K562 (cell line): ENCODE measurements around the gene IGF1R. TPM values are rescaled to one million over a fixed set of nuclear protein-coding genes. Genes with fewer than 3 reads are reported as not detected.

Experiments
- ATAC-seq: fragments of 200-7000 bp; cut with Tn5 transposase; 3 replicates; pipeline ENCODE4 v1.9.1; 2020; ENCODE audit warnings: moderate library complexity
- BruUV-seq: library from RNA; stranded (reverse); fragments of 400-500 nt; replicated peaks from 2 replicates; lab custom pipeline; 2021; lab: Mats Ljungman, UMichigan
- CTCF ChIA-PET: fragments of 300-600 bp; formaldehyde crosslinking; extraction: SDS; loops from one replicate; lab custom pipeline; 2021; ENCODE audit warnings: low intra/inter-chr PET ratio; lab: Yijun Ruan, JAX
- POLR2A ChIA-PET: fragments of 300-600, 350-650 bp; sonication (Branson Sonifier 250); formaldehyde crosslinking; extraction: SDS; loops from one replicate; lab custom pipeline; 2021; ENCODE audit warnings: antibody characterized with exemption, inconsistent platforms; lab: Yijun Ruan, JAX
- DNase-seq, 4 experiments: peaks; one replicate each; pipeline versions ENCODE4 v3.0.0 to v3.0.0-alpha.2; 2011 to 2018; ENCODE audit warnings: low spot score in 3 of 4, mixed read lengths in 3 of 4; ENCODE audit errors: extremely low read depth in 1 of 4
- FAIRE-seq: peaks from 2 replicates; lab custom pipeline; 2011; peaks lifted over from hg19 to GRCh38; lab: Jason Lieb, UNC
- H2AFZ ChIP-seq: 2 replicates; pipeline ENCODE4 v1.6.0; 2011; ENCODE audit warnings: low read depth, low read length, control low read depth, inconsistent platforms
- H3K27ac ChIP-seq: fragments of 200-600 bp; 3 replicates; pipeline ENCODE4 v1.8.0; 2011; ENCODE audit warnings: low read depth, mild to moderate bottlenecking, control low read depth, inconsistent platforms, low read length, moderate library complexity, mixed read lengths; ENCODE audit errors: extremely low read depth
- H3K27me3 ChIP-seq, 2 experiments: fragments of 300-600 bp in 1 of 2; 2 replicates in 1 of 2; 3 replicates in 1 of 2; pipeline versions ENCODE4 v1.6.0 to v1.8.0; 2011; ENCODE audit warnings: inconsistent platforms in 2 of 2, low read length in 2 of 2, mild to moderate bottlenecking in 1 of 2, mixed read lengths in 1 of 2, moderate library complexity in 1 of 2; ENCODE audit not compliant: control insufficient read depth in 2 of 2, insufficient read depth in 2 of 2
- H3K36me3 ChIP-seq: fragments of 300-600 bp; 3 replicates; pipeline ENCODE4 v1.8.0; 2011; ENCODE audit warnings: mild to moderate bottlenecking, low read length, inconsistent platforms; ENCODE audit not compliant: control insufficient read depth, insufficient read depth
- H3K4me1 ChIP-seq, 2 experiments: fragments of 200-600 bp in 1 of 2; replicated peaks in 1 of 2; 2 replicates in 1 of 2; 3 replicates in 1 of 2; pipeline versions ENCODE4 v1.5.1 to v1.8.0; 2011; ENCODE audit warnings: inconsistent platforms in 2 of 2, low read length in 2 of 2, mild to moderate bottlenecking in 1 of 2, mixed read lengths in 1 of 2, moderate library complexity in 1 of 2; ENCODE audit not compliant: control insufficient read depth in 2 of 2, insufficient read depth in 2 of 2
- H3K4me2 ChIP-seq: 2 replicates; pipeline ENCODE4 v1.6.1; 2011; ENCODE audit warnings: low read length, control low read depth, inconsistent platforms, mixed read lengths; ENCODE audit not compliant: insufficient read depth
- H3K4me3 ChIP-seq: fragments of 200-600 bp; sonication (generic), shearing (Covaris generic); 2 replicates; pipeline ENCODE4 v1.5.1; 2016; ENCODE audit warnings: control low read depth, inconsistent platforms
- H3K79me2 ChIP-seq: fragments of 200-600 bp; 3 replicates; pipeline ENCODE4 v1.8.0; 2011; ENCODE audit warnings: low read length, inconsistent platforms; ENCODE audit not compliant: control insufficient read depth, insufficient read depth
- H3K9ac ChIP-seq, 2 experiments: 2 replicates each; pipeline versions ENCODE4 v1.6.0 to v1.6.1; 2011; ENCODE audit warnings: low read depth in 2 of 2, low read length in 2 of 2, control low read depth in 1 of 2, inconsistent platforms in 1 of 2, mild to moderate bottlenecking in 1 of 2, mixed read lengths in 1 of 2; ENCODE audit not compliant: insufficient read depth in 1 of 2
- H3K9me1 ChIP-seq: one replicate; pipeline ENCODE4 v1.6.0; 2011; ENCODE audit warnings: inconsistent platforms, mild to moderate bottlenecking, low read length, moderate library complexity; ENCODE audit not compliant: control insufficient read depth, insufficient read depth
- H3K9me3 ChIP-seq: replicated peaks from 2 replicates; pipeline ENCODE4 v1.5.1; 2011; ENCODE audit warnings: low read depth, low read length, inconsistent platforms; ENCODE audit not compliant: control insufficient read depth, insufficient read depth
- H4K20me1 ChIP-seq: replicated peaks from 2 replicates; pipeline ENCODE4 v1.6.1; 2011; ENCODE audit warnings: low read length, inconsistent platforms, mixed read lengths; ENCODE audit not compliant: control insufficient read depth, insufficient read depth
- BDP1 ChIP-seq: IDR thresholded peaks from 3 replicates; pipeline ENCODE4 v1.6.1; 2011; ENCODE audit not compliant: insufficient read length, insufficient read depth
- C11orf30 ChIP-seq: fragments of 450-650 bp; IDR thresholded peaks from 2 replicates; pipeline ENCODE4 v1.6.1; 2016; ENCODE audit warnings: low read depth, mild to moderate bottlenecking
- ELF4 ChIP-seq: fragments of 450-650 bp; formaldehyde crosslinking; IDR thresholded peaks from 2 replicates; pipeline ENCODE4 v1.4.0; 2022; ENCODE audit warnings: missing genetic modification characterization
- FIP1L1 ChIP-seq: fragments of 200-400 bp; formaldehyde crosslinking; IDR thresholded peaks from 2 replicates; pipeline ENCODE4 v1.6.1; 2018; ENCODE audit warnings: mild to moderate bottlenecking, low read depth, low read length; ENCODE audit not compliant: poor library complexity, severe bottlenecking
- HCFC1 ChIP-seq: IDR thresholded peaks from 2 replicates; pipeline ENCODE4 v1.6.1; 2012; ENCODE audit warnings: low read depth, low read length, improper control_type of control experiment
- ID3 ChIP-seq, 2 experiments: fragments of 250-450 bp in 1 of 2; fragments of 450-650 bp in 1 of 2; sonication (Bioruptor Pico) in 1 of 2; IDR thresholded peaks; 2 replicates each; pipeline versions ENCODE4 v1.6.1 to v1.8.0; 2016 to 2021; ENCODE audit warnings: mild to moderate bottlenecking in 2 of 2, moderate library complexity in 2 of 2, missing compliant biosample characterization in 1 of 2, missing genetic modification characterization in 1 of 2
- KAT7 ChIP-seq: sonication (generic); formaldehyde crosslinking; IDR thresholded peaks from 2 replicates; pipeline ENCODE4 v1.8.0; 2022; ENCODE audit warnings: missing genetic modification reagents, mild to moderate bottlenecking, borderline replicate concordance
- KDM1A ChIP-seq, 2 experiments: fragments of 450-650 bp; IDR thresholded peaks; 2 replicates each; pipeline ENCODE4 v1.6.1; 2016; ENCODE audit warnings: mild to moderate bottlenecking in 2 of 2
- NFYB ChIP-seq: IDR thresholded peaks from 2 replicates; pipeline ENCODE4 v1.6.1; 2011; ENCODE audit warnings: mild to moderate bottlenecking, moderate library complexity; ENCODE audit not compliant: insufficient read length; ENCODE audit errors: extremely low read depth
- PRMT5 ChIP-seq: sonication (generic); formaldehyde crosslinking; IDR thresholded peaks from 2 replicates; pipeline ENCODE4 v1.5.0; 2020; ENCODE audit warnings: missing genetic modification reagents
- SIX5 ChIP-seq, 2 experiments: IDR thresholded peaks; 2 replicates each; pipeline ENCODE4 v1.6.1; 2011; ENCODE audit warnings: low read length in 2 of 2, borderline replicate concordance in 1 of 2, low read depth in 1 of 2, mild to moderate bottlenecking in 1 of 2, moderate library complexity in 1 of 2; ENCODE audit not compliant: insufficient read depth in 1 of 2
- SMAD4 ChIP-seq: fragments of 250-450 bp; sonication (Bioruptor Pico); conservative IDR thresholded peaks from 2 replicates; pipeline ENCODE4 v1.8.0; 2021; ENCODE audit warnings: inconsistent platforms, mild to moderate bottlenecking, moderate library complexity
- SMARCC2 ChIP-seq: fragments of 450-650 bp; IDR thresholded peaks from 2 replicates; pipeline ENCODE4 v1.6.1; 2017; ENCODE audit warnings: antibody characterized with exemption, moderate library complexity, mild to moderate bottlenecking, low read depth
- ZNF512 ChIP-seq: IDR thresholded peaks from 2 replicates; pipeline ENCODE4 v1.6.1; 2016; ENCODE audit warnings: missing genetic modification characterization, missing compliant biosample characterization
- WGBS: fragments of 100-300 bp; shearing (Covaris generic); methylation state at CpG from one replicate; pipeline ENCODE4 v1.1.6; 2016; ENCODE audit warnings: low coverage, mixed read lengths; ENCODE audit not compliant: insufficient coverage; ENCODE audit errors: missing lambda C conversion rate; 5-methylcytosine and 5-hydroxymethylcytosine counted together
- in situ Hi-C: fragments of 300-500 bp; cut with MboI; formaldehyde crosslinking; loops from 4 replicates; pipeline ENCODE4 v1.15.0; 2018; ENCODE audit warnings: inconsistent platforms, mixed read lengths
- intact Hi-C: fragments of 100-400 bp; cut with micrococcal nuclease; formaldehyde crosslinking; loops from 2 replicates; pipeline ENCODE4 v1.14.2; 2022
- polyA plus RNA-seq, 8 experiments: library from polyadenylated mRNA; depleted of rRNA in 4 of 8; stranded (reverse) in 5 of 8; unstranded in 3 of 8; fragments of >200 nt; fragmentation: Nextera tagmentation in 2 of 8; fragmentation: Illumina TruSeq in 1 of 8; extraction: Ambion mirVana in 2 of 8; extraction: Trizol in 1 of 8; gene quantifications; 2 replicates each; pipeline versions ENCODE4 v1.2.1 to v1.2.3, GENCODE V29; 2011 to 2014; ENCODE audit warnings: inconsistent platforms in 1 of 8, missing spikeins in 1 of 8
- total RNA-seq, 7 experiments: library from RNA; depleted of rRNA in 6 of 7; stranded (reverse); fragments of >200 nt in 6 of 7; fragmentation: Illumina TruSeq in 2 of 7; extraction: Trizol in 2 of 7; gene quantifications; 2 replicates each; pipeline versions ENCODE4 v1.2.1 to v1.2.3, GENCODE V29; 2011 to 2021; ENCODE audit warnings: low replicate concordance in 1 of 7

IGF1R gene
- total and polyA plus RNA-seq, 9 of the 15 experiments (the other 6 are each of a cell fraction or from before 2014, with no cell fraction given), result 0.35 to 8.0 (median 1.6) TPM

GRCh38 chr15:98746375-98747155 lies 98.2 kb downstream of the IGF1R start:
- CTCF ChIA-PET, result no interaction called here
- ATAC-seq (no peak), FAIRE-seq (no peak), DNase-seq (no peak)
- no peak overlapping the region for H3K9ac ChIP-seq
- in situ Hi-C loops (no loop called here), intact Hi-C loops (no loop called here)
- H3K4me2 ChIP-seq, result no peak overlapping the region
- 2% methylated on average over 8 of the region's 8 CpGs for WGBS
- no peaks in the 10 kb centered on the region for H3K36me3 ChIP-seq
- no TSS peak for BruUV-seq
- H3K4me1 ChIP-seq, result no peaks in the 10 kb centered on the region
- POLR2A ChIA-PET, result no interaction called here
- H4K20me1 ChIP-seq, result peaks cover 5% of the 10 kb centered on the region
- peaks cover 0 to 9% of the 10 kb centered on the region in 2 experiments; a peak in 2 of 5 replicates for H3K27me3 ChIP-seq
- no peaks in the 10 kb centered on the region for H3K79me2 ChIP-seq
- no peak overlapping the region for H3K27ac ChIP-seq
- H2AFZ ChIP-seq, result no peak overlapping the region
- no peak overlapping the region for H3K4me3 ChIP-seq
- H3K9me3 ChIP-seq, result no peaks in the 10 kb centered on the region
- H3K9me1 ChIP-seq, result no peaks in the 10 kb centered on the region
- no peak for TF ChIP-seq NFYB
- TF ChIP-seq ID3 (CRISPR knock-in tag; IDR thresholded peaks at IDR 0.05), result no peak
- TF ChIP-seq ID3 (tag; IDR thresholded peaks at IDR 0.05), result no peak

- Histone ChIP-seq H3K4me1 (no peaks in the 10 kb centered on the region), H3K4me3 (no peak overlapping the region), H3K27ac (no peak overlapping the region), H4K20me1 (no peaks in the 10 kb centered on the region; the same call in 1 of the 2 replicates), H3K9me3 (no peaks in the 10 kb centered on the region), H3K27me3 (peaks cover 0 to 15% of the 10 kb centered on the region in 2 experiments; a peak in 1 of 5 replicates), H3K79me2 (no peaks in the 10 kb centered on the region), H3K9me1 (no peaks in the 10 kb centered on the region), H2AFZ (no peak overlapping the region), H3K36me3 (no peaks in the 10 kb centered on the region), H3K4me2 (no peak overlapping the region), H3K9ac (no peak overlapping the region)
- intact Hi-C loops, result no loop called here
- POLR2A ChIA-PET, result no interaction called here
- in situ Hi-C loops, result no loop called here
- ATAC-seq (no peak), DNase-seq (no peak), FAIRE-seq (no peak)
- no TSS peak for BruUV-seq
- 6% methylated on average over 4 of the region's 4 CpGs for WGBS
- CTCF ChIA-PET, result no interaction called here
- TF ChIP-seq HCFC1 (no peak), SMAD4 (CRISPR knock-in tag) (no peak), KAT7 (CRISPR knock-in tag) (no peak), SMARCC2 (no peak), KDM1A (IDR thresholded peaks at IDR 0.05) (no peak), BDP1 (no peak), FIP1L1 (no peak), SIX5 (IDR thresholded peaks at IDR 0.05; ENCODE audit: borderline replicate concordance in 1 of 2, insufficient read depth in 1 of 2, low read depth in 1 of 2, low read length in 2 of 2) (no peak), ZNF512 (tag) (no peak), PRMT5 (CRISPR knock-in tag) (no peak), C11orf30 (no peak), ELF4 (no peak)
Measured at GRCh38 chr15:98751767-98752166, 103.4 kb downstream of the IGF1R start.
